Stimulated activated CD8-positive, alpha-beta memory T cell treated with anti-CD3 and anti-CD28 coated beads, Interleukin-4, amount 100 ng/mL, for 48 hours (primary cell): ENCODE results near the gene TNIK.
"Not testable (repeated sequence)": the region's sequence is repeated elsewhere in the genome, so short reads cannot be mapped to it uniquely, and the experiment has no call there.

Experiments
- DNase-seq: peaks from one replicate; pipeline ENCODE4 v3.0.0-alpha.2; 2020

The TNIK gene

GRCh38 chr3:171155122-171155700 is 305.0 kb downstream of the TNIK start:
- no peak for DNase-seq

DNA sequence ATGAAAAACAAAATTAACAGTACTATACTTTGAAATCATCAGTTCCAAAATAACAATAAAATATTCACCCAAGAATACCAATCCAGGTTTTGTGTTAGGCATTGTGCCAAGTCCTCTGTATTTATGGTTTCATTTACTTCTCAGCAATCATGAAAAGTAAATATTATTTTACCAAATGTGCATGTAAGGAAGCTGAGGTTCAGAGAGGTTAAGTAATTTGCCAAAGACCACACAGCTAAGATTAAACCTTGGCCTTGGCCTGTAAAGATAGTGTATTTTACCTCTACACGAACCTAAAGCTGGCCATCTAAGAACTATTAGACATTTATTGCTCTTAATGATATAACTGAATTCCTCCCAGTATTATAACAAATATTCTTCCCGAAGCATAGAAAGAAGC is 309.3 kb downstream of the TNIK start:
- no peak for DNase-seq

DNA sequence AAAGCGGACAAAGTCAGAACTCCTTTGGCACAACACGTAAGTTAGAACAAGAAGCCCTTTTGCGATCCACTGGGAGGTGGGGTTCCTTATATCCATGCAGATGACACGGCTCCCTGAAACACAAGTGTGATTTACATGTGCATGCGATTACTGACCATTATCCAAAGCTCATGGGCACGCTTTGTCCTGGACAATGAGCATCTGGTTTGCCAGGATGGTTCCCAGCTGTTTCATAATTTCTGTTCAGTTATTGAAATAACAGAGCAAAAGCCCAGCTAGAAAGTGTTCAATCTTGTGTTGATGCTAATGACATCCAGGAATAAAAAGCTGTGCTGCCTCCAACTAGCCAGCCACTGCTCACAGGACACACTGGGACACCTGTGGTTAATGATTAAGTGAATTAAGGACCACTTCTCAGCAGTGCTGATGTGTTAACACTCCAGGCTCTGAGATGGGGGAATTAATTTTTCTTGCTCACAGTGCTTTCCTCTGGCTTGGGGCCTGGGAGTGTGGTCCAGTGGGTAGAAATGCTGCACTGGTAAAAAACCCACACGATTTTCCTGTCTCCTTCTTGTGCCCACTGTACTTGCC is 310.6 kb downstream of the TNIK start:
- DNase-seq: no peak

DNA sequence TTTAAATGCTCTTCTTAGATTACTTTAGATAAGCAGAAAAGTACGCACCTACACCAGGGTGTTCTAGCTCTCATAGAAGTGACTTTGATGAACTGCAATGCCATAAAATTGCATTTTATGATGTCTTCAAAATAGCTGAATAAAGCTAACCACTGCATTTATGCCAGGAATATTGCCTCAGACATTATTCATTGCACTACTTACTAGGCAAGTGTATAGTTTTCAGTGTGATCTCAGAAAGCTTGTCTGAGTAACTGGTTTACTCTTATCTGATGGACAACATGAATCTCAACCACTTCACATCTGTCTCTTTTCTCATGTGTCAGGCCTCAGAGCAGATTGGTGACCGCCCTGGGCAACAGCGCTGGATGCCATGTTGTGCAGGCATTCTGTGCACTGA is 314.4 kb downstream of the TNIK start:
- DNase-seq: no peak

GRCh38 chr3:171142985-171143384 is 317.2 kb downstream of the TNIK start:
- no peak for DNase-seq

- DNase-seq: no peak
These were observed 320.0 kb downstream of the TNIK start for GRCh38 chr3:171140246-171140645.

- no peak for DNase-seq
These were observed 322.2 kb downstream of the TNIK start for GRCh38 chr3:171138027-171138426.

DNA sequence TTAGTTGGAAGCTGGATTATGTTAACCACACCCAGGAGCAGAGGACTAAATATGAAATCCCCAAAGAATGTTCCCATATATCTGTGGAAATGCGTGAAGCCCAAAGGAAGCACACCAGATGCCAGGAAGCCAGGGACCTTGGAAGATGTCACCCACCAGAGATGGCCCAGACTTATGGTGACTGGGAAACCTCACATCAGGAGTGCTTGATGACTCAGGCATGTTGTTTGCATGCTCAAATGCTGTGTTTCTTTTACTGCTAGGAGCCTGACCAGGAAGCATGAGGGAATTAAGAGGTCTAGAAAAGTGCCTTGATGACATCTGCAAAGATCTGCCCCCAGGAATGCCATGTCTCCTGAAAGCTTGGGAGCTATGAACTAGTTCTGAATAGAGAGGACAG is 324.7 kb downstream of the TNIK start:
- DNase-seq: no peak

- DNase-seq: no peak
These were observed 326.2 kb downstream of the TNIK start for GRCh38 chr3:171133796-171134569.

DNA sequence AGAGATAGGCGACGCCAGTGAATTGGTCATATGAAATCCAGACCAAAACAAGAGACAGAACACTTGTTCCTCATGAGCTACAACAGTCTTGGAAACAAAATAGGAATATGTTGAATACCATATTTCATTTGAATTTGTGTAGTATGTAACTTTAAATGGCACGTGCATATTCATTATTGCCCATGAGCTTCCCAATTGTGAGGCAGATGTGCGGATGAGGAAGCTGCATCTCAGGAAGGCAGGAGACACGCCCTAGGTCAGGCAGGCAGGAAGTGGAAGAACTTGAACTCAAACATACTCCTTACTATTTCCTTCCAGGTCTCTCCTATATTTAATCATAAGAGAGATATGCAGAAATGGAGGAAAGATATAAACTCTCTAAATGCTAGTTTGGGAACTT is 326.9 kb downstream of the TNIK start:
- no peak for DNase-seq

GRCh38 chr3:171132873-171133272 is 327.3 kb downstream of the TNIK start:
- DNase-seq: no peak

- no peak for DNase-seq
These were observed 330.4 kb downstream of the TNIK start for GRCh38 chr3:171129827-171130226.

GRCh38 chr3:171127611-171128010 is 332.6 kb downstream of the TNIK start:
- DNase-seq: no peak

GRCh38 chr3:171126478-171127209 is 333.6 kb downstream of the TNIK start:
- DNase-seq: no peak

- no peak for DNase-seq
These were observed 335.2 kb downstream of the TNIK start for GRCh38 chr3:171125010-171125409.

DNA sequence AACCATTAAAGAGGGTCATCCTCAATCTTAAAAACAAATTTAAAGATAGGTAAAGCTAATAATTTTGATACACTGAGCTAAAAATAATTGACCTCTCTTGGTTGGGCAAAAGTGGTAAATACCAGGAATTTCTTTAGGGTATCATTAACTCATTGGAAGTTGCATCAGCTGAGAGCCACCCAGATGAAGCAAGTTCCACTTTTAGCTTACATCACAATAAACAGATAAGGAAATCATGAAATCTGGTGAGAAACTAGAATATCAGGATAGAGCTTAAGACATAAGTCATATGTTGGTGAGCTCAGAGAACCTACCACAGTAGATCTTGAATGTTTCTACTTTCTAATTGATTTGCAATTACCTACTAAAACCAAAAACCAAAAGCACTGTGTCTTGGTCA is 336.3 kb downstream of the TNIK start:
- no peak for DNase-seq

DNA sequence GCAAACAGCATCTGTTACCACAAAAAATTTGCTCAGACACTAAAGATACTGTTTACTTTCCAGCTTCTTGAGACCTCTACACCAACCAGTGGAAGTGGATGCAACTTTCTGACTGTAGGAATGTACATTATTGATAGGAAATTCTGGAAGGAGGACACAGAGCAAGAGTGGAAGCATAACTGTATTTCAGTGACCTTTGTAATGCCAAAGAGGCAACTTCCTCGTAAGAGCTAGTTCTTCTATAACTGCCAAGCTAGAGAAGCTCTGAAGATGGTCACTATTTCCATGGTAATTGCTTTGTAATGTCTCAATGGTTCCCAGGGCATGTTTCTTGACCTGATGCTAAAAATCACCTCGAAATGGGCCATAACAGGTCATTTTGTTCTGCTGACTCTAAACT is 337.3 kb downstream of the TNIK start:
- no peak for DNase-seq

DNA sequence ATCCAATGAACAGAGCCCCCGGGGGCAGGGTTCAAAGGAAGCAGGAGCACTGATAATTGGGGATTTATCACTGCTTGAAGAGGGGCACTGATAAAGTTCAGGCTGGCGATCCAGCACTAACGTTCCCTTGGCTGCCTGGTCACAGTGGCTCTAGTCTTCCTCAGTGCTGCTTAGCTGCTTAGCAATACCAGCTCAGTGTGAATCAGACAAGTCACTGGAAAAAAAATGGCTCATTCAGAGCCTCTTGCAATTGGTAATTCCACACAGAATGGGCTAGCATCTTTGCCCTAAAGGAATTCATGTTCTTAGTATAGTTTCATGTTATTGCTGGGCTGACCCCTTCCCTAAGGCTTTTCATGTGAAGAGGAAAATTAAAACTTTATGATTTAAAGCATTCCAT is 338.0 kb downstream of the TNIK start:
- no peak for DNase-seq

- DNase-seq: no peak
These were observed 338.4 kb downstream of the TNIK start for GRCh38 chr3:171121801-171122200.

DNA sequence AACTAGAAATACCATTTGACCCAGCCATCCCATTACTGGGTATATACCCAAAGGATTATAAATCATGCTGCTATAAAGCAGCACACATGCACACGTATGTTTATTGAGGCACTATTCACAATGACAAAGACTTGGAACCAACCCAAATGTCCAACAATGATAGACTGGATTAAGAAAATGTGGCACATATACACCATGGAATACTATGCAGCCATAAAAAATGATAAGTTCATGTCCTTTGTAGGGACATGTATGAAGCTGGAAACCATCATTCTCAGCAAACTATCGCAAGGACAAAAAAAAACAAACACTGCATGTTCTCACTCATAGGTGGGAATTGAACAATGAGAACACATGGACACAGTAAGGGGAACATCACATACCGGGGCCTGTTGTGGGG is 340.8 kb downstream of the TNIK start:
- DNase-seq: not testable (repeated sequence)

DNA sequence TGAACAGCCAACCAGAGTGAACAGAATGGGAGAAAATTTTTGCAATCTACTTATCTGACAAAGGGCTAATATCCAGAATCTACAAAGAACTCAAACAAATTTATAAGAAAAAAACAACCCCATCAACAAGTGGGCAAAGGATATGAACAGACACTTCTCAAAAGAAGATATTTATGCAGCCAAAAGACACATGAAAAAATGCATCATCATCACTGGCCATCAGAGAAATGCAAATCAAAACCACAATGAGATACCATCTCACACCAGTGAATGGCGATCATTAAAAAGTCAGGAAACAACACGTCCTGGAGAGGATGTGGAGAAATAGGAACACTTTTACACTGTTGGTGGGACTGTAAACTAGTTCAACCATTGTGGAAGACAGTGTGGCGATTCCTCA is 341.2 kb downstream of the TNIK start:
- not testable (repeated sequence) for DNase-seq

- no peak for DNase-seq
These were observed 343.3 kb downstream of the TNIK start for GRCh38 chr3:171116824-171117395.

GRCh38 chr3:171116365-171116764 is 343.8 kb downstream of the TNIK start:
- no peak for DNase-seq
